ENCODE results near the gene LRRFIP2. TPM values are rescaled to one million over a fixed set of nuclear protein-coding genes. Genes with fewer than 3 reads are reported as not detected.

The LRRFIP2 gene
- total and polyA plus RNA-seq, 2 of the 8 experiments (the other 6 are each of a cell fraction or from before 2014, with no cell fraction given): 8.8 to 25.6 TPM

DNA sequence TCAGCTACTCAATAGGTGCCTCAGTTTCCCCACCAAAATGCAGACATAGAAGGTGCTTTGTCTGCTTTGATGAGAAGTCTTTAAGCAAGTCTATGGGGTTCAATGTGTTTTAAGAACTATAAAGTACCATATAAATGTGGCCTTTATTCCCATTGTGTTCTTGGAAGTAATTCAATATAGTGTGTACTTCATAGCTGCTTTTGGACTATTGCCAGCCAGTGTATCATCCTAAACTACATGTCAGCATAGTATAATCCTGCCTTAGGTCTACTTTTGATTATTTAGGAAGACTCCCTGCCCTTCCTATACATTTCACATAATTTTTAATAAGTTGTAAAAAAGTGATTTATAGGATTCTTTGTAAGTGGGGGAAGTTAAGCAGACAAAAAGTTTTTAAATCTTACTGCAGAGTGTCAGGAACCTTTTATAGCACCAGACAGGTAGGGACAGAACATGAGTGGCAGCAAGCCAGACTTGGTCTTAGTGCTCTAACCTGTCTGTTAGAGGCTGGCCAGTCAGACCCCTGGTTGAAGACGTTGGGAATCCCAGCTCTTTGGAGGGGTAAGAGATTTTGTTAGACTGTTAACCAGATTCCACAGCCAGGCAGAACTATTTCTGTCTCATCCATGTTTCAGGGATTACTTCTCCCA, 132.7 kb downstream of the LRRFIP2 start:
- DNase-seq (ENCODE audit: low read depth in 1 of 2, low spot score in 2 of 2) (no peak), FAIRE-seq (no peak)
- no peaks in the 10 kb centered on the region for H3K23me2 ChIP-seq (ENCODE audit: low read depth, low read length)
- H3K4me1 ChIP-seq (replicated peaks in 1 of 4; ENCODE audit: control insufficient read depth in 3 of 4, insufficient read depth in 4 of 4, low read length in 3 of 4): no peaks in the 10 kb centered on the region
- no peak overlapping the region for H4K91ac ChIP-seq (replicated peaks; ENCODE audit: insufficient read length, low read length)
- no peak overlapping the region for H3K14ac ChIP-seq (ENCODE audit: insufficient read length)
- H3K4me3 ChIP-seq (ENCODE audit: extremely low read depth in 1 of 4, insufficient read depth in 2 of 4, low read depth in 3 of 4, low read length in 4 of 4): no peak overlapping the region
- H2BK20ac ChIP-seq (ENCODE audit: low read length): no peak overlapping the region
- no peak overlapping the region for H4K8ac ChIP-seq (ENCODE audit: extremely low read depth, insufficient read depth, low read length)
- peaks cover 7 to 47% (median 27%) of the 10 kb centered on the region in 4 experiments; a peak in 7 of 8 replicates for H3K36me3 ChIP-seq (ENCODE audit: control insufficient read depth in 2 of 4, insufficient read depth in 4 of 4, low read length in 3 of 4)
- H2AFZ ChIP-seq (ENCODE audit: low read length): no peak overlapping the region
- 88% methylated on average over 1 of the region's 1 CpG; no CpG with 5 or more reads in 1 of the 2 experiments for WGBS, 2 experiments (ENCODE audit: extremely low coverage in 1 of 2, insufficient coverage in 1 of 2, insufficient read length in 1 of 2, insufficient replicate concordance in 2 of 2, low coverage in 1 of 2, low lambda C conversion rate in 2 of 2, missing lambda C conversion rate in 1 of 2)
- H3K4ac ChIP-seq (replicated peaks; ENCODE audit: insufficient read length, low read depth, low read length): no peak overlapping the region
- ChIA-PET POLR2A (ENCODE audit: partially characterized antibody) (interaction anchor here (1.0 to 1.4 kb wide), 2 partner anchors 9 to 26 kb away, joined by 3 read pairs; no protein-coding TSS in a partner anchor), CTCF (ENCODE audit: partially characterized antibody) (interaction anchor here (0.7 to 1.7 kb wide), 3 partner anchors 10 to 288 kb away, joined by 3 to 4 read pairs (median 3); no protein-coding TSS in a partner anchor)
- H2AK5ac ChIP-seq (ENCODE audit: low read depth, low read length): no peak overlapping the region
- H3K56ac ChIP-seq (replicated peaks; ENCODE audit: insufficient read length, low read depth, low read length): no peak overlapping the region
- no peaks in the 10 kb centered on the region for H3K79me2 ChIP-seq (ENCODE audit: control insufficient read depth in 1 of 2, insufficient read depth in 2 of 2, low read length in 2 of 2)
- H3K18ac ChIP-seq (ENCODE audit: extremely low read depth, low read length): no peak overlapping the region
- H3K79me1 ChIP-seq (ENCODE audit: low read depth, low read length): no peaks in the 10 kb centered on the region
- no peak overlapping the region for H3K23ac ChIP-seq (ENCODE audit: insufficient read length)
- H4K5ac ChIP-seq (ENCODE audit: insufficient read length, low read depth, low read length): no peak overlapping the region
- H3K27me3 ChIP-seq (replicated peaks in 1 of 4; ENCODE audit: control insufficient read depth in 3 of 4, extremely low read depth in 1 of 4, insufficient read depth in 3 of 4, low read length in 3 of 4): no peaks in the 10 kb centered on the region
- H2BK5ac ChIP-seq (ENCODE audit: low read depth, low read length): no peak overlapping the region
- no peak overlapping the region for H2BK12ac ChIP-seq (ENCODE audit: low read depth, low read length)
- H3K27ac ChIP-seq (ENCODE audit: low read depth, low read length): no peak overlapping the region
- no peak overlapping the region for H2BK15ac ChIP-seq (ENCODE audit: low read length)
- no peak overlapping the region for H3K4me2 ChIP-seq (ENCODE audit: insufficient read depth in 1 of 2, low read depth in 2 of 2, low read length in 2 of 2)
- no peak overlapping the region for H2BK120ac ChIP-seq (replicated peaks; ENCODE audit: low read depth, low read length)
- no peaks in the 10 kb centered on the region for H3K9me3 ChIP-seq (ENCODE audit: insufficient read depth in 2 of 2, low read depth in 1 of 2, low read length in 1 of 2)
- no peaks in the 10 kb centered on the region for H4K20me1 ChIP-seq (replicated peaks in 1 of 2; ENCODE audit: control insufficient read depth in 1 of 2, insufficient read depth in 2 of 2, low read length in 2 of 2)
- no peak overlapping the region for H3K9ac ChIP-seq (replicated peaks in 1 of 4; ENCODE audit: extremely low read depth in 1 of 4, low read depth in 3 of 4, low read length in 3 of 4)
